ENCODE data around the gene PEX6.

PEX6 gene

GRCh38 chr6:42937548-42938427 lies 41.2 kb downstream of the PEX6 start:
- no peak for DNase-seq (ENCODE audit: low read depth in 1 of 2, low spot score in 1 of 2)

GRCh38 chr6:42936398-42936797 lies 42.6 kb downstream of the PEX6 start:
- no peak for DNase-seq (ENCODE audit: low read depth in 1 of 2, low spot score in 1 of 2)

GRCh38 chr6:42935322-42935721 lies 43.7 kb downstream of the PEX6 start:
- no peak for DNase-seq (ENCODE audit: low read depth in 1 of 2, low spot score in 1 of 2)

GRCh38 chr6:42933205-42933604 lies 45.8 kb downstream of the PEX6 start:
- DNase-seq (ENCODE audit: low read depth in 1 of 2, low spot score in 1 of 2), result no peak

GRCh38 chr6:42932412-42932811 lies 46.6 kb downstream of the PEX6 start:
- DNase-seq (ENCODE audit: low read depth in 1 of 2, low spot score in 1 of 2), result no peak

GRCh38 chr6:42929821-42930360 lies 49.1 kb downstream of the PEX6 start:
- peak; percentile 44 to 65 for DNase-seq (ENCODE audit: low read depth in 1 of 2, low spot score in 1 of 2)

GRCh38 chr6:42928986-42929820 lies 49.8 kb downstream of the PEX6 start, which contains the start of gene CNPY3:
TSS of gene CNPY3 (plus strand) at chr6:42929480. CDS start at chr6:42929571, 91 bp downstream.
- peak; percentile 80 to 92 for DNase-seq (ENCODE audit: low read depth in 1 of 2, low spot score in 1 of 2)

GRCh38 chr6:42925248-42925857 lies 53.6 kb downstream of the PEX6 start:
- no peak for DNase-seq (ENCODE audit: low read depth in 1 of 2, low spot score in 1 of 2)

- DNase-seq (ENCODE audit: low read depth in 1 of 2, low spot score in 1 of 2), result no peak
These were observed 55.3 kb downstream of the PEX6 start for GRCh38 chr6:42923666-42924065.

GRCh38 chr6:42921801-42922200 lies 57.2 kb downstream of the PEX6 start:
- DNase-seq (ENCODE audit: low read depth in 1 of 2, low spot score in 1 of 2), result no peak

GRCh38 chr6:42916288-42916687 lies 62.7 kb downstream of the PEX6 start:
- DNase-seq (ENCODE audit: low read depth in 1 of 2, low spot score in 1 of 2), result no peak

- DNase-seq (ENCODE audit: low read depth in 1 of 2, low spot score in 1 of 2), result no peak
These were observed 63.2 kb downstream of the PEX6 start, which contains the start of gene PTCRA for GRCh38 chr6:42915732-42916131. TSS of gene PTCRA (plus strand) at chr6:42916053. CDS start at chr6:42916070, 17 bp downstream.

- no peak for DNase-seq (ENCODE audit: low read depth in 1 of 2, low spot score in 1 of 2)
These were observed 64.4 kb downstream of the PEX6 start for GRCh38 chr6:42914546-42914945.
